CD4-positive, alpha-beta T cell (primary cell): ENCODE data around the gene ANKRD39. TPM values are rescaled to one million over a fixed set of nuclear protein-coding genes. Genes with fewer than 3 reads are reported as not detected.
A peak's percentile ranks its signal among the peaks of the same experiment; 100 is the strongest.

Source experiments
- ATAC-seq: fragments of 200-7000 bp; cut with Tn5 transposase; one replicate; pipeline ENCODE4 v1.10.0; 2022; ENCODE audit warnings: mild to moderate bottlenecking; ENCODE audit not compliant: poor library complexity
- CTCF ChIA-PET: fragments of 350-600 bp; sonication (Branson Sonifier 250); formaldehyde crosslinking; loops from one replicate; lab custom pipeline; 2021; ENCODE audit warnings: antibody characterized with exemption, inconsistent platforms; lab: Charles Lee
- POLR2A ChIA-PET: fragments of 350-600 bp; sonication (Branson Sonifier 250); formaldehyde crosslinking; loops from one replicate; lab custom pipeline; 2021; ENCODE audit warnings: antibody characterized with exemption, inconsistent platforms; lab: Charles Lee
- DNase-seq, 14 experiments: peaks; one replicate each; pipeline ENCODE4 v3.0.0-alpha.2; 2013 to 2020; ENCODE audit warnings: mixed read lengths in 2 of 14
- H3K27ac ChIP-seq, 2 donors: one replicate each; pipeline versions ENCODE4 v1.5.1 to v1.7.0; 2013; ENCODE audit warnings: low read length in 2 of 2, low read depth in 1 of 2, mild to moderate bottlenecking in 1 of 2
- H3K27me3 ChIP-seq, 2 experiments: 1 replicate in 1 of 2; 2 replicates in 1 of 2; pipeline versions ENCODE4 v1.6.1 to v1.7.0; 2013; ENCODE audit warnings: low read length in 2 of 2, control low read depth in 1 of 2, mild to moderate bottlenecking in 1 of 2, moderate library complexity in 1 of 2; ENCODE audit not compliant: insufficient read depth in 2 of 2, control insufficient read depth in 1 of 2
- H3K36me3 ChIP-seq: one replicate; pipeline ENCODE4 v1.6.1; 2013; ENCODE audit warnings: low read length, control low read depth; ENCODE audit not compliant: insufficient read depth
- H3K4me1 ChIP-seq: one replicate; pipeline ENCODE4 v1.6.1; 2013; ENCODE audit warnings: low read length, control low read depth; ENCODE audit not compliant: insufficient read depth
- H3K4me3 ChIP-seq: one replicate; pipeline ENCODE4 v1.5.1; 2013; ENCODE audit warnings: mild to moderate bottlenecking, low read length, moderate library complexity
- H3K9me3 ChIP-seq, 2 experiments: 1 replicate in 1 of 2; 2 replicates in 1 of 2; pipeline versions ENCODE4 v1.6.1 to v1.7.0; 2013; ENCODE audit warnings: low read length in 2 of 2, mild to moderate bottlenecking in 2 of 2, control low read depth in 1 of 2, moderate library complexity in 1 of 2; ENCODE audit not compliant: control insufficient read depth in 1 of 2, insufficient read depth in 1 of 2
- H3K27ac Mint-ChIP-seq: one replicate; pipeline ENCODE4 v1.8.0; 2020; ENCODE audit warnings: mixed read lengths
- H3K27me3 Mint-ChIP-seq: one replicate; pipeline ENCODE4 v1.8.0; 2021; ENCODE audit warnings: mixed read lengths
- H3K36me3 Mint-ChIP-seq: one replicate; pipeline ENCODE4 v1.8.0; 2021; ENCODE audit warnings: low read depth, mixed read lengths
- H3K4me1 Mint-ChIP-seq: one replicate; pipeline ENCODE4 v1.8.0; 2021; ENCODE audit warnings: low read depth, mixed read lengths
- H3K4me3 Mint-ChIP-seq: one replicate; pipeline ENCODE4 v1.8.0; 2020; ENCODE audit warnings: mild to moderate bottlenecking, mixed read lengths
- H3K9me3 Mint-ChIP-seq: one replicate; pipeline ENCODE4 v1.8.0; 2020; ENCODE audit warnings: mixed read lengths
- CTCF ChIP-seq: fragments of 200-600 bp; IDR thresholded peaks from one replicate; pipeline ENCODE4 v1.8.0; 2022; ENCODE audit warnings: antibody characterized with exemption, mild to moderate bottlenecking
- intact Hi-C, 2 experiments: fragments of 100-400 bp; cut with DNase I in 1 of 2; cut with micrococcal nuclease in 1 of 2; formaldehyde crosslinking; loops; one replicate each; pipeline versions ENCODE4 v1.15.1 to v1.9.0; 2023 to 2025; cut with DNase I, micrococcal nuclease
- total RNA-seq, 174 experiments: library from RNA in 2 of 174; stranded (reverse) in 2 of 174; gene quantifications; one replicate each; pipeline ENCODE4 v1.2.3 and lab custom pipeline; 2021 to 2026

ANKRD39 gene
- total RNA-seq, 2 experiments from 2014 or later: 17.2 to 18.3 TPM

GRCh38 chr2:96802721-96803120 is 55.1 kb downstream of the ANKRD39 start:
- peaks cover 16% of the 10 kb centered on the region for H3K36me3 ChIP-seq
- Mint-ChIP-seq H3K4me3 (no peak overlapping the region), H3K36me3 (peaks cover 23% of the 10 kb centered on the region), H3K9me3 (no peaks in the 10 kb centered on the region), H3K4me1 (peaks cover 16% of the 10 kb centered on the region), H3K27me3 (no peaks in the 10 kb centered on the region), H3K27ac (no peak overlapping the region)
- TF ChIP-seq CTCF: no peak
- no peak overlapping the region for H3K27ac ChIP-seq
- ChIA-PET POLR2A (interaction anchor here (0.8 to 1.4 kb wide), 5 partner anchors 11 to 55 kb away, joined by 3 to 5 read pairs (median 3); partner anchors contain the start of genes ANKRD39 and CNNM3), CTCF (interaction anchor here (1.3 to 1.6 kb wide), 2 partner anchors 41 to 55 kb away, joined by 3 to 4 read pairs; partner anchors contain the start of gene ANKRD39)
- DNase-seq: no peak
- H3K4me3 ChIP-seq: no peak overlapping the region
- no peaks in the 10 kb centered on the region for H3K27me3 ChIP-seq
- H3K9me3 ChIP-seq: no peaks in the 10 kb centered on the region
- H3K4me1 ChIP-seq: peaks cover 42% of the 10 kb centered on the region
- intact Hi-C loops: loop anchor here (5.0 kb wide), 2 partner anchors 60 to 65 kb away; partner anchors contain the start of gene LMAN2L (in 1 of the 2)
- ATAC-seq: no peak

- Histone ChIP-seq H3K27me3 (no peaks in the 10 kb centered on the region), H3K36me3 (peaks cover 20% of the 10 kb centered on the region), H3K4me1 (peaks cover 35% of the 10 kb centered on the region), H3K4me3 (no peak overlapping the region), H3K9me3 (no peaks in the 10 kb centered on the region), H3K27ac (peak overlapping the region in 1 of 2 donors; percentile 41)
- Mint-ChIP-seq H3K9me3 (no peaks in the 10 kb centered on the region), H3K4me3 (no peak overlapping the region), H3K4me1 (peaks cover 15% of the 10 kb centered on the region), H3K27ac (no peak overlapping the region), H3K36me3 (peaks cover 23% of the 10 kb centered on the region), H3K27me3 (no peaks in the 10 kb centered on the region)
- intact Hi-C loops: loop anchor here (2.0 to 5.0 kb wide), 3 partner anchors 15 to 65 kb away; partner anchors contain the start of genes CNNM3 (in 1 of the 2) and LMAN2L (in 1 of the 2)
- ChIA-PET POLR2A (interaction anchor here (0.8 to 2.6 kb wide), 6 partner anchors 12 to 56 kb away, joined by 3 to 14 read pairs (median 4); partner anchors contain the start of genes ANKRD39 and CNNM3), CTCF (interaction anchor here (1.0 to 1.6 kb wide), 2 partner anchors 12 to 56 kb away, joined by 3 read pairs; partner anchors contain the start of gene ANKRD39)
- DNase-seq (peak in 8 of 14 experiments; percentile 15 to 58 (median 26)), ATAC-seq (no peak)
- no peak for TF ChIP-seq CTCF
Measured at GRCh38 chr2:96801786-96802595, 55.8 kb downstream of the ANKRD39 start.

DNA sequence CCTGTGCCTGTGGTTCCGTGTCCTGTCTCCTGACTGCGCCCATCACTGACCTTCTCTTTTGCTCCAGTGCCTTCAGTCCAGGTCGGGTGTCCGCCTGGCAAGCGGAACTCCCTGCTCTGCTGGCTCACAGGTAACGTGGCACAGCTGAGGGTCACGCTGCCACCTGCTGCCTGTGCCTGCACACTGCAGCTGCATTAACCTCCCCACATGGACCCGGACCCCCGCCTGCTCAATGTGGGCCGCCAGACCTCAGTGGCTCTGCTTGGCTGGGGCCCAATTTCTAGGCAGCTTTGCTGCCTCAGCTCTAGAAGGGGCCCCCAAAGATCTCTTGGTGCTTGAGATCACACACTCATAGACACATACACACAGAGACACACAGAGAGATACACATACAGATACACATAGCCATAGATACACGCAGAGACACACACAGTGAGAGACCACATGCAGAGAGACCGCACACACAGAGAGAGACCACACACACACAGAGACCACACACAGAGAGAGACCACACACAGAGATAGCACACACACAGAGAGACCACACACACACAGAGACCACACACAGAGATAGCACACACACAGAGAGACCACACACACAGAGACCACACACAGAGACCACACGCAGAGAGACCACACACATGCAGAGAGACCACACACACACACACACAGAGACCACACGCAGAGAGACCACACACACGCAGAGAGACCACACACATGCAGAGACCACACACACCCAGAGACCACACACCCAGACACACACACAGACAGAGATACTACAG is 56.6 kb downstream of the ANKRD39 start:
- Histone ChIP-seq H3K36me3 (peaks cover 20% of the 10 kb centered on the region), H3K4me3 (no peak overlapping the region), H3K4me1 (peaks cover 27% of the 10 kb centered on the region), H3K9me3 (no peaks in the 10 kb centered on the region), H3K27me3 (no peaks in the 10 kb centered on the region), H3K27ac (no peak overlapping the region)
- no peaks in the 10 kb centered on the region for H3K27me3 Mint-ChIP-seq
- TF ChIP-seq CTCF: peak; percentile 76
- H3K4me3 Mint-ChIP-seq: no peak overlapping the region
- intact Hi-C loops: loop anchor here (2.0 to 5.0 kb wide), 3 partner anchors 16 to 64 kb away; partner anchors contain the start of genes CNNM3 (in 1 of the 2) and LMAN2L (in 1 of the 2)
- peaks cover 7% of the 10 kb centered on the region for H3K4me1 Mint-ChIP-seq
- DNase-seq: peak; percentile 60 to 83 (median 67)
- no peaks in the 10 kb centered on the region for H3K9me3 Mint-ChIP-seq
- peak; percentile 99 for ATAC-seq
- no peak overlapping the region for H3K27ac Mint-ChIP-seq
- CTCF ChIA-PET: interaction anchor here (0.5 to 1.3 kb wide), 11 partner anchors 10 to 394 kb away, joined by 3 to 9 read pairs (median 4); no protein-coding TSS in a partner anchor
- POLR2A ChIA-PET: interaction anchor here (0.7 to 2.6 kb wide), 3 partner anchors 15 to 311 kb away, joined by 3 to 14 read pairs (median 3); partner anchors contain the start of gene CNNM3
- H3K36me3 Mint-ChIP-seq: peaks cover 16% of the 10 kb centered on the region
